Prostate gland (tissue), 2 donors: ENCODE measurements around the gene ARHGAP40. TPM values are rescaled to one million over a fixed set of nuclear protein-coding genes. Genes with fewer than 3 reads are reported as not detected.

Experiments
- DNase-seq: peaks from one replicate; pipeline ENCODE4 v3.0.0-alpha.2; 2019; ENCODE audit warnings: low spot score
- H3K27ac ChIP-seq, 2 donors: fragments of 200-600 bp; sonication (generic); 2 replicates each; pipeline ENCODE4 v1.5.1; 2017 to 2019
- H3K27me3 ChIP-seq: fragments of 200-600 bp; sonication (generic); replicated peaks from 2 replicates; pipeline ENCODE4 v1.5.1; 2019; ENCODE audit not compliant: insufficient read depth
- H3K36me3 ChIP-seq, 2 donors: fragments of 200-600 bp; sonication (generic); 1 replicate in 1 of 2; 2 replicates in 1 of 2; pipeline versions ENCODE4 v1.5.1 to v1.8.1; 2017 to 2019
- H3K4me1 ChIP-seq: fragments of 200-600 bp; sonication (generic); replicated peaks from 2 replicates; pipeline ENCODE4 v1.5.1; 2019
- H3K4me3 ChIP-seq, 2 donors: fragments of 200-600 bp; sonication (generic); 2 replicates each; pipeline ENCODE4 v1.5.1; 2017 to 2019
- H3K9me3 ChIP-seq: fragments of 200-600 bp; sonication (generic); 2 replicates; pipeline ENCODE4 v1.5.1; 2017
- CTCF ChIP-seq, 4 experiments: fragments of 200-600 bp in 2 of 4; fragments of 450-650 bp in 2 of 4; sonication (generic) in 2 of 4; IDR thresholded peaks; 1 replicate in 3 of 4; 2 replicates in 1 of 4; pipeline ENCODE4 v1.5.1; 2016 to 2019; ENCODE audit warnings: antibody characterized with exemption in 4 of 4, mild to moderate bottlenecking in 2 of 4, moderate library complexity in 2 of 4
- POLR2A ChIP-seq: fragments of 450-650 bp; IDR thresholded peaks from one replicate; pipeline ENCODE4 v1.6.1; 2016; ENCODE audit warnings: antibody characterized with exemption, mild to moderate bottlenecking
- POLR2AphosphoS5 ChIP-seq: sonication (generic); formaldehyde crosslinking; IDR thresholded peaks from one replicate; pipeline ENCODE4 v1.6.1; 2017; ENCODE audit warnings: antibody characterized with exemption
- WGBS: methylation state at CpG from one replicate; pipeline ENCODE4 v1.1.5; 2018; 5-methylcytosine and 5-hydroxymethylcytosine counted together
- intact Hi-C: fragments of 100-400 bp; cut with DNase I; formaldehyde crosslinking; loops from one replicate; pipeline ENCODE4 v1.14.2; 2022
- total RNA-seq, 2 donors: library from RNA; depleted of rRNA; stranded (reverse); fragments of >200 nt; gene quantifications; one replicate each; pipeline ENCODE4 v1.1.0, GENCODE V29; 2016

ARHGAP40 gene
- total RNA-seq, 2 donors from 2014 or later: 0.85 to 4.5 TPM

GRCh38 chr20:38671186-38671585, 69.6 kb downstream of the ARHGAP40 start:
- WGBS: 20% methylated on average over 6 of the region's 6 CpGs
- Histone ChIP-seq H3K27ac (no peak overlapping the region), H3K27me3 (peaks cover 4% of the 10 kb centered on the region), H3K9me3 (no peaks in the 10 kb centered on the region), H3K36me3 (no peaks in the 10 kb centered on the region), H3K4me3 (no peak overlapping the region), H3K4me1 (no peaks in the 10 kb centered on the region)
- TF ChIP-seq POLR2AphosphoS5: no peak
- TF ChIP-seq POLR2A: no peak
- no peak for TF ChIP-seq CTCF (IDR thresholded peaks at IDR 0.05)
- intact Hi-C loops: no loop called here
- DNase-seq: no peak

- H3K27me3 ChIP-seq: peaks cover 4% of the 10 kb centered on the region
- no peak overlapping the region for H3K27ac ChIP-seq
- H3K36me3 ChIP-seq: no peaks in the 10 kb centered on the region
- DNase-seq: no peak
- intact Hi-C loops: no loop called here
- no peak overlapping the region for H3K4me3 ChIP-seq
- no peaks in the 10 kb centered on the region for H3K4me1 ChIP-seq
- no peak for TF ChIP-seq POLR2A
- TF ChIP-seq POLR2AphosphoS5: no peak
- no peak for TF ChIP-seq CTCF (IDR thresholded peaks at IDR 0.05)
- no peaks in the 10 kb centered on the region for H3K9me3 ChIP-seq
- WGBS: 54% methylated on average over 4 of the region's 4 CpGs
Observed at GRCh38 chr20:38671701-38672292, 70.2 kb downstream of the ARHGAP40 start.

GRCh38 chr20:38672504-38672903, 70.9 kb downstream of the ARHGAP40 start:
- H3K4me1 ChIP-seq: no peaks in the 10 kb centered on the region
- no peak overlapping the region for H3K27ac ChIP-seq
- H3K27me3 ChIP-seq: peaks cover 4% of the 10 kb centered on the region
- no peak for TF ChIP-seq POLR2AphosphoS5
- H3K36me3 ChIP-seq: no peaks in the 10 kb centered on the region
- WGBS: 75% methylated on average over 3 of the region's 3 CpGs
- intact Hi-C loops: no loop called here
- no peaks in the 10 kb centered on the region for H3K9me3 ChIP-seq
- no peak overlapping the region for H3K4me3 ChIP-seq
- no peak for DNase-seq

GRCh38 chr20:38673261-38673660, 71.7 kb downstream of the ARHGAP40 start:
- 33% methylated on average over 5 of the region's 5 CpGs for WGBS
- DNase-seq: no peak
- no peak for TF ChIP-seq POLR2AphosphoS5
- peaks cover 4% of the 10 kb centered on the region for H3K27me3 ChIP-seq
- no peaks in the 10 kb centered on the region for H3K4me1 ChIP-seq
- H3K4me3 ChIP-seq: no peak overlapping the region
- no peak overlapping the region for H3K27ac ChIP-seq
- intact Hi-C loops: no loop called here
- H3K9me3 ChIP-seq: no peaks in the 10 kb centered on the region
- no peaks in the 10 kb centered on the region for H3K36me3 ChIP-seq

GRCh38 chr20:38673725-38674091, 72.1 kb downstream of the ARHGAP40 start:
- TF ChIP-seq POLR2A (no peak), CTCF (IDR thresholded peaks at IDR 0.05) (no peak), POLR2AphosphoS5 (no peak)
- no peak for DNase-seq
- no peaks in the 10 kb centered on the region for H3K36me3 ChIP-seq
- intact Hi-C loops: no loop called here
- no peaks in the 10 kb centered on the region for H3K9me3 ChIP-seq
- peaks cover 4% of the 10 kb centered on the region for H3K27me3 ChIP-seq
- H3K27ac ChIP-seq: no peak overlapping the region
- H3K4me3 ChIP-seq: peak overlapping the region; percentile 7 to 33
- no peaks in the 10 kb centered on the region for H3K4me1 ChIP-seq
- WGBS: 3% methylated on average over 13 of the region's 13 CpGs

GRCh38 chr20:38674092-38674764, 72.6 kb downstream of the ARHGAP40 start:
- no peak for DNase-seq
- peaks cover 4% of the 10 kb centered on the region for H3K27me3 ChIP-seq

More at GRCh38 chr20:38674092-38674764, 72.6 kb downstream of the ARHGAP40 start:
- no peaks in the 10 kb centered on the region for H3K9me3 ChIP-seq
- TF ChIP-seq CTCF (IDR thresholded peaks at IDR 0.05) (no peak), POLR2AphosphoS5 (no peak), POLR2A (no peak)
- no peaks in the 10 kb centered on the region for H3K4me1 ChIP-seq
- intact Hi-C loops: no loop called here
- H3K36me3 ChIP-seq: no peaks in the 10 kb centered on the region
- no peak overlapping the region for H3K27ac ChIP-seq
- peak overlapping the region; percentile 7 to 33 for H3K4me3 ChIP-seq
- WGBS: 1% methylated on average over 57 of the region's 75 CpGs
